DMS53 treated with DMSO at 0.1 percent for 48 hours (cell line): ENCODE data around the gene GSDMA.

Source experiments
- DNase-seq: peaks from one replicate; lab custom pipeline; 2025; ENCODE audit not compliant: unreplicated experiment; lab: John Stamatoyannopoulos, UW

Gene GSDMA

DNA sequence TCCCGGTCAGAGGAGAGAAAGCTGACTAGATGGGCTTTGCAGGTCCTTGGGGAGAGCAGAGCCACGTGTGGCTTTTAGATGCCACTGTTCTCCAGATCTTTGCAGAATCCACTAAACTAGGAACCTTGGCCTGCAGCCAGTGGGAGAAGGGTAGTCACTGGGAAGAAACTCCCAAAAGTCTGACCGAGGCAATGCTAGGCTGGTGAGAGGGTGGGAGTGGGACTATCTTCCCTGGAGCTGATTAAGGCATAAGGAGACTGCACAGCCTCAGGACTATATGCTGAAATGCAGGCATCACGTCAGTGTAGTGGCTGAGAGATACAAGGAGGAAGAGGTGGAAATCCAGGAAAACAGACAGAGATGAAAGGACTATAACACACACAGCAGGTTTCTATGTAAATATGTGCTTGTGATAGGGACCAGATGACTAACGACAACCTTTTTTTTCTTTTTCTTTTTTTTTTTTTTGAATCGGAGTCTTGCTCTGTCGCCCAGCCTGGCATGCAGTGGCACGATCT lies 2.2 kb upstream of the GSDMA start:
- peak; percentile 74 for DNase-seq

- DNase-seq, result peak; percentile 84
Measured at GRCh38 chr17:39963829-39964228, 1.0 kb downstream of the GSDMA start.

DNA sequence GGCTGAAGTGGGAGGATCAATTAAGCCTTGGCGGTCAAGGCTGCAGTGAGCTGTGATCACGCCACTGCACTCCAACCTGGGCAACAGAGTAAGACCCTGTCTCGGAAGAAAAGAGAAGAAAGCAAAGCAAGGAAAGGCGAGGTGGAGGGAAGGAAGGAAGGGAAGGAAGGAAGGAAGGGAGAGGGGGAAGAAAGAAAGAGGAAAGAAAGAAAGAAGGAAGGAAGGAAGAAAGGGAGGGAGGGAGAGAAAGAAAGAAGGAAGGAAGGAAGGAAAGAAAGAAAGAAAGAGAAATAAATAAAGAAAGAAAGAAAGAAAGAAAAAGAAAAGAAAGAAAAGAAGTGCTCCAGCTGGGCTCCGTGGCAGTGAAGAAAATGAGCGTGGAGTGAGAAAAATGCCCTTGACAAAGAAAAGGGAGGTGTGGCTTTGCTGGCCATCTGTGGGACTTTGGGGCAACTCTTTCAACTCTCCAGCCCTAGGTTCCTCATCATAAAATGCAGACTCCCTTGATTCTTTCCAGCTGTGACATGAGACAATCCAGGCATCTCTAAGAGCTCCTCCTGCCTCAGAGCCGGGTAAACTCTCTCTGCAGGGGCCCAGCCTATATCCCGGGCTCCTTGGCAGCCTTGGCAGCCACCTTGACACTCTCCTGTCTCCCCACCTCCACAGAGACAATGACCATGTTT lies 2.4 kb downstream of the GSDMA start:
- no peak for DNase-seq

GRCh38 chr17:39966771-39967170 lies 4.0 kb downstream of the GSDMA start:
- DNase-seq, result no peak

- no peak for DNase-seq
Measured at GRCh38 chr17:39968761-39969160, 6.0 kb downstream of the GSDMA start.

DNA sequence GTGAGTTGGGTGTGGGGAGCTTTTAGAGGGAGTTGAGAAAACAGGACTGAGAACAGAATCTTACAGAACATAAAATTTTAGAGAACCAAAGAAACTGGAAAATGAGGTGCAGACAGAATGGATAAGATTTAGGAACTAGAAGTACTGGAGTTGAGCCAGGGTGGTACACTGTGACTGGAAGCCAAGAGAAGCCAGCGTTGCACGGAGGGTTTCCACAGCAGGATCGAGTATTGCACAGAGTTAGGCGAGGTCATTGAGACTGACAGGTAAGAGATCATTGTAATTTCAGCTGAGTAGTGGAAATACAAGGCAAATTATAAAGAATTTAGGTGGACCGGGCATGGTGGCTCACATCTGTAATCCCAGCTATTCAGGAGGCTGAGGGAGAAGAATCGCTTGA lies 6.6 kb downstream of the GSDMA start:
- DNase-seq, result no peak

DNA sequence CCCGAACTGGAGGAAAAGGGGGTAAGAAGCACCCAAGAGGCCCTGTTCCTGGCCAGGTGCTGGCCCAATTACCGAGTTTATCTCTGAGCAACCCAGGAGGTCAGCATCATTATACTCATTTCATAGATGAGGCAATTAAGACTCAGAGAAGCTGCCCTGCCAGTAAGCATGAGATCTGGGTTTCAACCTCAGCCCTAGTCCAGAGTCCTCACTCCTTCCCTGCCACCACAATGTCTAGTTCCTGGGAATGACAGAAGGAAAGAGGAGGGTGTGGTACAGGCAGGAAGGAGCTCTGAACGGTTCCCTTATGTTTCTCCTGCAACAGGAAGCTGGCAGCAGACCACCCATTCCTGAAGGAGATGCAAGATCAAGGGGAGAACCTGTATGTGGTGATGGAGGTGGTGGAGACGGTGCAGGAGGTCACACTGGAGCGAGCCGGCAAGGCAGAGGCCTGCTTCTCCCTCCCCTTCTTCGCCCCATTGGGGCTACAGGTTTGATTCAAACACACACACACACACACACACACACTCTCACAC lies 7.4 kb downstream of the GSDMA start:
- DNase-seq, result no peak

DNA sequence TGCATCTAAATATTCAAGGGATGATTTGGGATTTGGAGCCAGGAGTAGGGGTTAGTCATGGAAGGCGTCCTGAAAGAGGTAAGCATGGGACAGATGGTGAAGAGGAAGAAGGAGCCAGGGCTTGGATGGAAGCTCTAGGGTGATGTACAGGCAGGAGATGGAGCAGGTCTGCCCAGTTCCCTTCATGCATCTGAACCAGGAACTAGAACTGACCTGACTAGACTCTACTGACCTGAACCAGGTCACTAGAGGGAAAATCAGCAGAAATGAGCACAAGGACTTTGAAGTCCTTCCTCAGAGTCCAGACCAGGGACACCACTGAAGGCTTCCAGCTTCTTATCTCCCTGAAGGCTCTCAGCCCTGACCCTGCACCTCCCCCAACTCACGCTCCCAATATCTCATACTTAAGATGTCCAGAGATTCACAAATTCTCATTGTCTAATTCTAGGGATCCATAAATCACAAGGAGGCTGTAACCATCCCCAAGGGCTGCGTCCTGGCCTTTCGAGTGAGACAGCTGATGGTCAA lies 8.3 kb downstream of the GSDMA start:
- DNase-seq, result no peak

GRCh38 chr17:39972271-39972670 lies 9.5 kb downstream of the GSDMA start:
- no peak for DNase-seq

DNA sequence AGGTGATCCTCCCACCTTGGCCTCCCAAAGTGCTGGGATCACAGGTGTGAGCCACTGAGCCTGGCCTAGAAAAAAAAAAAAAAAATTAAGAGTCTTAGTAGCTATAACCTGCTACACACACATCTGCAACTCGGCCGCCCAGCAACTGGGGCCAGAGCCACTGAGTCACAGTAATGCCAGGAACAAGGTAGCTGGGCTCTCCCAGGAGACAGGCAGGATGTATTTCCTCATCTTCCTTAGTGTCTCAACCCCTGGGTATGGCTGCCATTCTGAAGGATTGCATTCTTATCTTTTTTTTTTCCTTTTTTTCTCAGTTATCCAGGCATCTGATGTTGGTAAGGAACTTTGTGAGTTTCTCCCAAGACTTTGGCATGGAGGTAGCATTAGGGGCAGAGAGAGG lies 10.7 kb downstream of the GSDMA start:
- no peak for DNase-seq

DNA sequence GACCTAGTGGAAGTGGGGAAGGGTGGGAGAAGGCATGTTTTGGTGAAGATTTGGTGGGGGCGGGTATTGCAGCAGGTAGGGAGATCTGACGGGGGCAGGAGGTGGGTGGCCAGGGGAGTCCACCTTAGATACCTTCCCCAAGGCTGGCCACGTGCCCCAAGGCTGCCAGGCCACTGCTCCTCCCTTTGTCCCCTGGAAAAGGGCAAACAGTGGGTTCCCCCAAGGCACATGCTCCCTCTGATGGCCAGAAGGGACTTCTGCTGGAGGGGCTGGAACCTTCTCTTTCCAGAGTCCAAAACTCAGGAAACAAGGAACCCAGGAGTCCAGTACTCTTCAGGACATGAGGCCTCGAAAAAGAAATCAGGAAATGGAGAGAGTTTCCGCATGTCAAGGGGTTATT lies 11.6 kb downstream of the GSDMA start:
- no peak for DNase-seq

DNA sequence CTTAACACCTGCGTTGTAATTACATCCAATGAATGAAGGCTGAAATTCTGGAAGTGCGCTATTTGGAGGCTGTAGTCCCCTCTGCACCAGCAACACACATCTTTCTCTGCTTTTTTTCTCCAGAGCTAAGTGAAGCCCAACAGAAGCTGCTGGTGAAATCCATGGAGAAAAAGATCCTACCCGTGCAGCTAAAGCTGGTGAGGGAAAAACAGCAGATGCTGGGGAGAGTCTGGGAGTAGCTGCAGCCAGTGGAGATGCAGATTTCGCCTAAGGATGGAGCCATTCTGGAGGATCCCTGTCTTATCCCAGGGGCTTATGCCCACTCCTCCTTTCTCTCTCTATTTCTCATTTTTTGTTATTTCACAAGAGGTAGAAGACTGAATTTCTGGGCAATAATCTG lies 13.0 kb downstream of the GSDMA start:
- no peak for DNase-seq

- DNase-seq, result no peak
Measured at GRCh38 chr17:39979016-39979670, 16.3 kb downstream of the GSDMA start.

DNA sequence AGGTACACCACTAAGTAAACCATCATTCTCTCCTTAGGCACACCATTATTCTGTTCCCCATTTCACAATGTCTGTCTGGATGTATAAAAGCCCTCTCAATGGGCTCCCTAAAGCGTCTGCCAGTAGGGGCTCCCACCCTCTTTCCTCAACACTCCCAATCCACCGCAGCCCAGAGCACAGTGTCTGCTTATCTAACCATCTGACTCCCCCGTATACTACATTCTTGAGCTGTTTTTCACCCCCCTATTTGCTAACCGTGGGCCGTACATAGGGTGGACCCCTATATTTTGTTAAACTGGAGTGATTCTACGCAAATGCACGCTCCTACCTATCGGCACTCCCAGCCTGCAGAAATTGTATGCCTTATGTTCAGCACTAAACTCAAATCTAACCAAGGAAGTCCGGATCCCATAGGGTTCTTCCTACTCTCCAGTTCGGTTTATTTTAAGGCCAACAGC lies 17.1 kb downstream of the GSDMA start:
- DNase-seq, result no peak

DNA sequence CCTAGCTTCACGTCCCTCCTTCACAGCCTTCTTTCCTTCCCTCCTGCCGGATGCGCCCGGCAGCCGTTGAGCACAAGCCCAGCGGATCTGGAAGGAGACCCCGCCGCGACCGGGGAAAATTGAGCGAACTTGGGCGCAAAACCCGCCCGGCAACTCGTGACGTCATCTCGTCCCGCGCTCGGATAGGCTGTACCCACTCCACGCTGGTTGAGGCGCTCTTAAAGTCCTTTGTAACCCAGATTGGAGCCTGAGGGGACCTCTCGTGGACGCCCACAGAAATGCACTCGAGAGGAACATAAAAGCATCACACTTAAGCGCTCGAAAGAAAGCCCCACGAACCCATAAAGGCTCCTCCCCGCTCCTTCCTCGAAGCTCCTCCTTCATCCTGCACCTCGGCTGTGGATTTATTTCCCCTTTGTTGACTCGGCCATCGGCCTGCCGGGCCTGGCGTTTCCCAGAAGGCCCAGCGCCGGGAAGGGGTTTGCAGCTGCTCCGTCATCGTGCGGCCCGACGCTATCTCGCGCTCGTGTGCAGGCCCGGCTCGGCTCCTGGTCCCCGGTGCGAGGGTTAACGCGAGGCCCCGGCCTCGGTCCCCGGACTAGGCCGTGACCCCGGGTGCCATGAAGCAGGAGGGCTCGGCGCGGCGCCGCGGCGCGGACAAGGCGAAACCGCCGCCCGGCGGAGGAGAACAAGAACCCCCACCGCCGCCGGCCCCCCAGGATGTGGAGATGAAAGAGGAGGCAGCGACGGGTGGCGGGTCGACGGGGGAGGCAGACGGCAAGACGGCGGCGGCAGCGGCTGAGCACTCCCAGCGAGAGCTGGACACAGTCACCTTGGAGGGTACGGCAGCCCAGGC lies 17.8 kb downstream of the GSDMA start, which contains the start of gene PSMD3:
PSMD3 (plus strand) TSS at position 457 of the 856 bp plus-strand sequence; CDS start at position 621, 164 bp downstream.
- DNase-seq, result peak; percentile 92

- DNase-seq, result no peak
Measured at GRCh38 chr17:39981207-39981741, 18.5 kb downstream of the GSDMA start.

- DNase-seq, result no peak
Measured at GRCh38 chr17:39981766-39982375, 19.1 kb downstream of the GSDMA start.

- no peak for DNase-seq
Measured at GRCh38 chr17:39988206-39988810, 25.5 kb downstream of the GSDMA start.

DNA sequence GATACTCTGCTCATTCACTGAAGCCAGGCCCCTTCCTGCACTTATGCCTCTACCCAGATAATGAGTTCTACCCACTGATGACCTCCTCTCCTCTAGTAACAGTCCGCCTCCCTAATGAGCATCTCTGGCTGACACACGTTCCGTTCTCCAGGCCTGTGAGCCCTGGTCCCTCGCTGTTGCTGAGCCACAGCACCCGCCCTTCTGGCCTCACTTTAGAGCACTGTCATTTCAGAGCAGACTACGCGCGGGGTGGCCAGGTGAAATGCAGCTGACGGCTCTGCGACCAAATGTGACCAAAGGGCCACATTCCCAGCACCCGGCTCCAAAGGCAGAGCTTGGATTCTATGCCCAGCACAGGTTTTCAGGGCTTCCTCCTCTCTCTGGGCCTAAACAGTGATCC lies 31.6 kb downstream of the GSDMA start:
- no peak for DNase-seq

DNA sequence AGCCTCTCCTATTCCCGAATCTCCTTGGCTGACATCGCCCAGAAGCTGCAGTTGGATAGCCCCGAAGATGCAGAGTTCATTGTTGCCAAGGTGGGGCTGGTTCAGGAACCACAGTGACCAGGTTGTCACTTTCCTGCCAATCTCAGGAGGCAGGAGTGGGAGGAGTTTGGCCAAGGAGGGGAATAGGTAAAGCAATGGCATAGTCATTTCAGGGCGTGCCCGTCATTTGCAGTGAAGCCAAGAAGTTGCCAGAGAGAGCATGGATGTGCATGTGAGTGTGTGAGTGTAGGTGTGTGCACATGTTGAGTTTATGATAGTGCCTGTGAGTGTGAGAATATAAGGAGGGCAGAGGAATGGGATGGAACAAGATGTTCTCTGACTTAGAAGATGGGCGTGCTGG lies 32.6 kb downstream of the GSDMA start:
- no peak for DNase-seq
